ENCODE results near the gene SLC2A5. TPM values are rescaled to one million over a fixed set of nuclear protein-coding genes. Genes with fewer than 3 reads are reported as not detected.

Gene SLC2A5
- total RNA-seq, 2 experiments from 2014 or later = 0.25 TPM; not detected in 1

DNA sequence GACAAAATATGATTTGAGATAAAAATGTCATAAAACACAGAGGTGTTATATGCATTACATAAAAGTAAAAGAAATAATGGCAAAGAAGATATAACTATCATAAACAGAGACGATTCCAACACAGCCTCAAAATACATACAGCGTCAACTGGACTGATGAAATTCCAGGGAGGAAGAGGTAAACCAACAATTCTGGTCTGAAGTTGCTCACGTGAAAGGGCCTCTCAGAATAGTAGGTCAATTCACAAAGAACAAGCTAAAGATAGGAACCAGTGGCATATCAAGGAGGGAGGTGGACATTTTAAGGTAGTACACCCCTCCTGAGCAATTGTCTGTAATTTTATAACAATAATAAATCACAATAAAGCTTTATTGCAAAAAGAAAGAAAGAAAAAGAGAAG is 18.6 kb downstream of the SLC2A5 start:
- CTCF ChIA-PET = interaction anchor here (1.2 kb wide), 1 partner anchor 134 kb away, joined by 3 read pairs; no protein-coding TSS in a partner anchor
- no peaks in the 10 kb centered on the region for H3K4me1 Mint-ChIP-seq

DNA sequence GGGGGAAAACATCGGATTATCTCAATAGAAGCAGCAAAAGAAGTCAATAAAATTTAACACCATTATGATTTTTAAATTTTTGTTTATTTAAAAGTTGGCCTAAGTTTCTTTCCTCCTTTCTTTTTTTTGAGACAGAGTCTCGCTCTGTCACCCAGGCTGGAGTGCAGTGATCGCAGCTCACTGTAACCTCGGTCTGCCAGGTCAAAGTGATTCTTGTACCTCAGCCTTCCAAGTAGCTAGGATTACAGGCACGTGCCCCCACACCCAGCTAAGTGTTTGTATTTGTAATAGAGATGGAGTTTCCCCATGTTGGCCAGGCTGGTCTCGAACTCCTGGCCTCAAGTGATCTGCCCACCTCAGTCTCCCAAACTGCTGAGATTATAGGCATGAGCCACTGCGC is 20.9 kb downstream of the SLC2A5 start:
- CTCF ChIA-PET = interaction anchor here (0.7 to 1.6 kb wide), 3 partner anchors 44 to 948 kb away, joined by 3 to 4 read pairs (median 4); no protein-coding TSS in a partner anchor
- Mint-ChIP-seq H3K36me3 (ENCODE audit: low read depth) (no peaks in the 10 kb centered on the region), H3K27ac (no peak overlapping the region), H3K27me3 (peaks cover 31% of the 10 kb centered on the region), H3K4me1 (no peaks in the 10 kb centered on the region), H3K4me3 (no peak overlapping the region), H3K9me3 (no peaks in the 10 kb centered on the region)
- no peak for DNase-seq
- POLR2A ChIA-PET = no interaction called here

More for the DNA sequence above, 18.6 kb downstream of the SLC2A5 start:
- H3K36me3 Mint-ChIP-seq (ENCODE audit: low read depth) = no peaks in the 10 kb centered on the region
- H3K27ac Mint-ChIP-seq = no peak overlapping the region
- H3K4me3 Mint-ChIP-seq = no peak overlapping the region
- DNase-seq = no peak
- POLR2A ChIA-PET = no interaction called here
- no peaks in the 10 kb centered on the region for H3K9me3 Mint-ChIP-seq
- H3K27me3 Mint-ChIP-seq = peaks cover 25% of the 10 kb centered on the region

DNA sequence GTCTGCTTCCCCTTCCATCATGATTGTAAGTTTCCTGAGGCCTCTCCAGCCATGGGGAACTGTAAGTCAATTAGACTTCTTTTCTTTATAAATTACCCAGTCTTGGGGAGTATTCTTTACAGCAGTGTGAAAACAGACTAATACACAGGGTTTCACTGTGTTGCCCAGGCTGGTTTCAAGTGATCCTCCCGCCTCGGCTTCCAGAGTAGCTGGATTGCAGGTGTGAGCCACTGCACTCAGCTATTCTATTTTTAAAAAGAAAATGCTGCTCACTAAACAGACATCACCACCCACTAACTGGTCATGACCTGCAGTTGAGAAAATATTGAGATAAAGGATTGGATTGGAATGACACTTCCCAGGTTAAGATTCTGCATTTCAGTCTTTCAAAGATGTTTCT is 22.4 kb downstream of the SLC2A5 start:
- ChIA-PET POLR2A (no interaction called here), CTCF (no interaction called here)
- Mint-ChIP-seq H3K9me3 (no peaks in the 10 kb centered on the region), H3K36me3 (ENCODE audit: low read depth) (no peaks in the 10 kb centered on the region), H3K27ac (no peak overlapping the region), H3K4me1 (no peaks in the 10 kb centered on the region), H3K4me3 (no peak overlapping the region), H3K27me3 (peaks cover 29% of the 10 kb centered on the region)
- no peak for DNase-seq

DNA sequence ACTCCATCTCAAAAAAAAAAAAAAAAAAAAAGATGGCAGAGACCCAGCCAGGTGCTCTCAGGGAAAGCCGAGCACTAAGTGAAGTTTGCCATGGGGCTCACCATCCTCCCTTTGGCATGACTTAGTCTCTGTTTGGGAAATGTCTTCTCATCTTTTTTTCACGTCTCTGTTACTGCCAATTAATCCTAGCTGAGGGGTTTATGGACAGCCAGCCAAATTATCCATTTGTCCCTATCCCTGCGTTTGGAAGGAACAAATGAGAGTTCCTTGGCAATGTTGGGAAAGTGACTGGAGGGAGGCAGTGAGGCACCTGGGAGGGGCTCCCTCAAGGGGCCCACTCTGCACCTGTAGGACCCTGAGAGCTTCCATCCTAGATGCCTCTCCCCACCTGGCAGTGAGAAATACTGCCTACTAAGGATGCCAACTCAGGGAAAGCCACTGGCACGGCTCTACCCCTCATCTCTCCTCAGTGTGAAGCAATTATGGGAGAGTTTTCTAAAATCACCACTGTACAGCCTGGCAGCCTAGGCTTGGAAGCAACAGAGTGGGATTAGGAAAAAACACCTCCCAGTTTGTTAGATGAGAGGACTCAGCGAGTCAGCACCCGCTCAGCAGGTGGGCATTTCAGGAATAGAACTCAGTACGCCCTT is 23.4 kb downstream of the SLC2A5 start:
- H3K27me3 Mint-ChIP-seq = peaks cover 25% of the 10 kb centered on the region
- no peaks in the 10 kb centered on the region for H3K36me3 Mint-ChIP-seq (ENCODE audit: low read depth)
- POLR2A ChIA-PET = no interaction called here
- CTCF ChIA-PET = no interaction called here
- no peaks in the 10 kb centered on the region for H3K9me3 Mint-ChIP-seq
- no peak overlapping the region for H3K27ac Mint-ChIP-seq
- H3K4me1 Mint-ChIP-seq = no peaks in the 10 kb centered on the region
- DNase-seq = no peak
- no peak overlapping the region for H3K4me3 Mint-ChIP-seq

DNA sequence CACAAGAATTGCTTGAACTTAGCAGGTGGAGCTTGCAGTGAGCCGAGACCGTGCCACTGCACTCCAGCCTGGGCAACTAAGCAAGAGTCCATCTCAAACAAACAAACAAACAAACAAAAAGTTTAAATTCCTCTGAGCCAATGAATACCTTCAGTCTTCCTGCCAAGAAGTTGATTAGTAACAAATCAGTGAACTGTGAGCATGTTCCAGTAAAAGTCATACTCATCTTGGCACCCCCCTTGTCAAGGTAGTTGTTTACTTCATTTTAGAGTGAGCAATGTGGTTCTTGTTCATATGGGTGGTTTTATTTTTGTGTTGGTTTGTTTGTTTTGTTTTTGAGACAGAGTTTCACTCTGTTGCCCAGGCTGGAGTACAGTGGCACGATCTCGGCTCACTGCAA is 25.2 kb downstream of the SLC2A5 start:
- H3K27me3 Mint-ChIP-seq = peaks cover 19% of the 10 kb centered on the region
- H3K27ac Mint-ChIP-seq = no peak overlapping the region
- H3K4me3 Mint-ChIP-seq = no peak overlapping the region
- H3K9me3 Mint-ChIP-seq = no peaks in the 10 kb centered on the region
- CTCF ChIA-PET = interaction anchor here (0.9 kb wide), 1 partner anchor 195 kb away, joined by 3 read pairs; no protein-coding TSS in a partner anchor
- no peak for DNase-seq
- POLR2A ChIA-PET = no interaction called here
- H3K4me1 Mint-ChIP-seq = no peaks in the 10 kb centered on the region
- H3K36me3 Mint-ChIP-seq (ENCODE audit: low read depth) = no peaks in the 10 kb centered on the region

DNA sequence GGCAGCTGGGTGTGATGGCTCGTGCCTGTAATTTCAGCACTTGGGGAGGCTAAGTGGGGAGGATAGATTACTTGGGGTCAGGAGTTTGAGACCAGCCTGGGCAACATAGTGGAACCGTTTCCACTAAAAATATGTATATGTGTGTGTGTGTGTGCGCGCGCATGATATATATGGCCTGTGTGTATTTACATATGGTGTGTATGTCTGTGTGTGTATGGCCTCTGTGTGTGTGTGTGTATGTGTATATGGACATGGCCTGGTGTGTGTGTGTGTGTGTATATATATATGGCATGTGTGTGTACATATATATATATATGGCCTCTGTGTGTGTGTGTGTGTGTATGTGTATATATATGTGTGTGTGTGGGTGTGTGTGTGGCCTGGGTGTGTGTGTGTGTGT is 27.2 kb downstream of the SLC2A5 start:
- Mint-ChIP-seq H3K36me3 (ENCODE audit: low read depth) (no peaks in the 10 kb centered on the region), H3K27me3 (peaks cover 10% of the 10 kb centered on the region), H3K27ac (no peak overlapping the region), H3K9me3 (no peaks in the 10 kb centered on the region), H3K4me3 (no peak overlapping the region), H3K4me1 (no peaks in the 10 kb centered on the region)
- no peak for DNase-seq
- ChIA-PET CTCF (no interaction called here), POLR2A (no interaction called here)

DNA sequence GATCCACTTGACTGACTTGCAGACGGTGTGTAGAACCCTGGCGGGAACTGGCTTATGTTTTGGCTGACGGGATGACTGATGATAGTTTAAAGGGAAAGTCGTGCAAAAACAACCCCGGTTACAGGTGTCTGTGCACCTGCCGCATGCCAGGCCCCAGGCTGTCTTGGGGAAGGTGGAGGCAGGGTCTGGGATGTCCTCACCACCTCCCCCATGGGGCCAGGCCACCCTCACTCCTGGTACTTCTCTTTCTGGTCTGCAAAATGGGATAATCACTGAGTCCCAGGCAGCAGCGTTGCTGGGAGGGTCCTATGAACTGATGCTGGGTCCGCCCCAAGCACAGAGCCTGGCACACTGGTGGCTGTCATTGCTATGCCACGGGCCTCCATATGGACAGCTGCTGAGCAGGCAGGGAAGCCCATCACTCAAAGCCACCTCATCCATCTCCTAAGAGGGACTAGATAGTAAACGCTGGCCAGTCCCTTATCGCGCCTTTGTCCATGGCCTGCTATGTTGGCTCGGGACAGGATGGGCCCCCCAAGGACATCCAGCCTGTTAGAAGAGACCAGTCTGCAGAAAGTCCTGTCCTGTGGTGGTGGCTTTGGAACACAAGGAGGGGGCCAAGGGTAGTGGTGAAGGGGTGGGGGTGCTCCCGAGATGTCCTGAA is 28.2 kb downstream of the SLC2A5 start:
- H3K36me3 Mint-ChIP-seq (ENCODE audit: low read depth) = no peaks in the 10 kb centered on the region
- no peak for DNase-seq
- H3K4me3 Mint-ChIP-seq = no peak overlapping the region
- no peaks in the 10 kb centered on the region for H3K4me1 Mint-ChIP-seq
- peaks cover 2% of the 10 kb centered on the region for H3K9me3 Mint-ChIP-seq
- peaks cover 6% of the 10 kb centered on the region for H3K27me3 Mint-ChIP-seq
- ChIA-PET CTCF (no interaction called here), POLR2A (no interaction called here)
- no peak overlapping the region for H3K27ac Mint-ChIP-seq

DNA sequence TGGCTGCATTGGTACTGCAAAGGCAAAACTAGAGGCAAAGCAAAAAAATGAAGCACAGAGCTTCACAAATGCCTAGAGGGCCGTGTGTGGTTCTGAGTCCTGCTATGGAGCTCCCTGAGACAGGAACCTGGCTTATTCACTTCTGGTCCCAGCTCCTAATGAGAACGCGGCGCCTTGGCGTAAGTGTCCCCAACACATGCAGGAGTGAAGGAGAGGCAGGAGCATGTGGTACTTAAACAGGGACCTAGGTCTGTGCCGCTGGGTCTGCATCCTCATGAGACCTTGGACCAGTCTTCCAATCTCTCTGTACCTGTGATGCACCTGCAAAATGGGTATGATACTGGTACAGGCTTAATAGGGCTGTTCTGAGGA is 28.8 kb downstream of the SLC2A5 start:
- no peak overlapping the region for H3K27ac Mint-ChIP-seq
- H3K4me3 Mint-ChIP-seq = no peak overlapping the region
- POLR2A ChIA-PET = no interaction called here
- H3K4me1 Mint-ChIP-seq = no peaks in the 10 kb centered on the region
- peaks cover 5% of the 10 kb centered on the region for H3K9me3 Mint-ChIP-seq
- peaks cover under 1% of the 10 kb centered on the region for H3K36me3 Mint-ChIP-seq (ENCODE audit: low read depth)
- peaks cover 6% of the 10 kb centered on the region for H3K27me3 Mint-ChIP-seq
- CTCF ChIA-PET = no interaction called here
- no peak for DNase-seq

DNA sequence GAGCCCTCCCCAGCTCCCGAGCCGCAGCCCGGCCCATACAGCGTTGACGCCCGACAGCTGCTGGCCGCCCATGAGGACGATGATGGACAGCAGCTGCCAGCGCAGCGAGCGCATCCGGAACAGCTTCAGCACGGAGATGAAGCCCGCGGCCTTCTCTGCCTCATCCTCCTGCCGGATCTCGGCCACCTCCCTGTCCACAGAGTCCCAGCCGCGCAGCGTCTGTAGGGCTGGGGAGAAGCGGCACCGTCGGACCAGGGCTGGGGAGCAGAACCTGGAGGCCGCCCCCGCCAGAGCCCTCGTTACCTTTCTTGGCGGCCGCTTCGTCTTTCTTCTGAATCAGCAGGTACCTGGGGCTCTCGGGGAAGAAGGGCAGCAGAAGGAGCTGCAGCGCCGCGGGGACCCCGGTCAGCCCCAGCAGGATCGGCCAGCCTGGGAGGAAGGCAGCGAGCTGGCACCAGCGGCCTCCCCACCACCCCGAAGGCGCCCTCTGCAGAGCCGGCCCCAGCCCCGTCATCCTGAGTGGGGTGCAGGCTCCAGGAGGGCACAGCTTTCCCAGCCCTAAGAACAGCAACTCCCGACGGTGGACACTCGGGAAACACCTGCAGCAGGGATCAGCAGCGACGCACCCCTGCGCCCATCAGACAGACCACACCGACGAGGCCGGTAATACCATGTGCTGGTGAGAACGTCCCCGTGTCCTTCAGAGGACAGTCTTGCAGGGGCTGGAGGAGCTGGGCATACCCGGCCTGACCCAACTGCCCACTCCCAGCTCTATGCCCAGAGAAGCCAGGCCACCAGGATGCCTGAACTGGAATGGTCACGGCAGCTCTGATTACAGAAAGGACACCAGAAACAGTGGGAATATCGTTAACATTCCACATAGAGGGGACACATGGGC is 29.4 kb downstream of the SLC2A5 start:
- Mint-ChIP-seq H3K27ac (no peak overlapping the region), H3K36me3 (ENCODE audit: low read depth) (peaks cover 5% of the 10 kb centered on the region), H3K4me1 (no peaks in the 10 kb centered on the region), H3K4me3 (no peak overlapping the region), H3K9me3 (peaks cover 11% of the 10 kb centered on the region), H3K27me3 (peaks cover 11% of the 10 kb centered on the region)
- DNase-seq = no peak
- POLR2A ChIA-PET = no interaction called here
- CTCF ChIA-PET = no interaction called here

DNA sequence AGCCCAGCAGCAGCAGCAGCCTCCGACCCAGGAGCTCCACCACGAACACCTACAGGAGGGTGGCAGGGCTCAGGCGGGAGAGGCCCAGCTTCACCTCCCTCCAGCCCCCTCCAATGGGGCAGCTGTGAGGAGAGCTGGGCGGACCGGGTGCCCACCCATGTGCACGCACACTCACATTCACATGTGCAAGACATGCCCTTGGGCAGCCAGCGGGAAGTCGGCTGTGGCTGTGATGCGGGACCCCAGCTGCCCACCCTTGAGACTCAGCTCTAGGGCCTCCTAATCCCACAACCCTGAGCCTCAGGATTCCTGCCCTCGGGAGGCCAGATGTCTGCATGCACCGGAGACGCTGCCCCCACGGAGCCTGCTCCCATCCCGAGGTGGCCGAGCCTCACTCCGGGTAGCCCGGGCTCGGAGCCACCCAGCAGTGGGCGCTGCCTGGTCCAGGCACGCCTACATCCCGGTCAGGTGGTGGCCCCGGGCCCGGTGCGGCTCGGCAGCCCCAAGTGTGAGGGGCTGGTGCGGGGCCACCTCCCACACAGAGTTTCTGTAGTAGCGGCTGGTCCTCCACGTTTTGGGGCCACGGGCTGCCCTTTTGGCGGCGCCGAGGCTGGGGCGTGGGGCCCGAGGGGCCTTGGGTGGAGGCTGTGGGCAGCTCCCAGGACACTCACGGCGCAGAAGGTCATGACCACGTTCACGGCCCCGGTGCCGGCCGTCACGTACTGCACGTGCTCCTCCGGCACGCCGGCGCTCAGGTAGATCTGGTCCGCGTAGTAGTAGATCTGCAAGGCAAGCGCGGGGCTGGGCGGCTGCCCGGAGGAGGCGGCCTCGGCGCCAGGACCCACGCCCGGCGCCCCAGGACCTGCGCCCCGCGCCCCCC is 30.3 kb downstream of the SLC2A5 start:
- Mint-ChIP-seq H3K9me3 (peaks cover 20% of the 10 kb centered on the region), H3K4me1 (no peaks in the 10 kb centered on the region), H3K27me3 (peaks cover 7% of the 10 kb centered on the region), H3K27ac (no peak overlapping the region), H3K36me3 (ENCODE audit: low read depth) (peaks cover 8% of the 10 kb centered on the region), H3K4me3 (no peak overlapping the region)
- CTCF ChIA-PET = interaction anchor here (1.0 kb wide), 1 partner anchor 103 kb away, joined by 3 read pairs; no protein-coding TSS in a partner anchor
- DNase-seq = no peak
- POLR2A ChIA-PET = no interaction called here

DNA sequence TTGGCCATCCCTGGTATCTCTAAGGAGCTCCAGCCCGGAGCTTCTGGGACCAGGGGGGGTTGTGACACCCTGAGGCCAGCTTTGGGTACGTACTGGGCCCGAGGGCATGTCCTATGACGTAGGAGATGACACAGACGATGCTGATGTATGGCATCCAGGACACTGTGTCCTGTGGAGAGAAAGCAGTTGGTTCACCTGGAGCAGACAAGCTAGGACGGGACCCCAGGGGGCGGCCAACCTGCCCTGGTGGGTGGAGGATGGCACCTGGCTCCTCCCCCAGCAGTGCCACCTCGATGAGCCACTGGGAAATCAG is 31.1 kb downstream of the SLC2A5 start:
- peaks cover 8% of the 10 kb centered on the region for H3K36me3 Mint-ChIP-seq (ENCODE audit: low read depth)
- ChIA-PET CTCF (interaction anchor here (1.0 kb wide), 1 partner anchor 104 kb away, joined by 3 read pairs; no protein-coding TSS in a partner anchor), POLR2A (no interaction called here)
- DNase-seq = no peak
- H3K27me3 Mint-ChIP-seq = peaks cover 11% of the 10 kb centered on the region
- no peak overlapping the region for H3K27ac Mint-ChIP-seq
- H3K4me1 Mint-ChIP-seq = no peaks in the 10 kb centered on the region
- peaks cover 22% of the 10 kb centered on the region for H3K9me3 Mint-ChIP-seq
- H3K4me3 Mint-ChIP-seq = no peak overlapping the region

DNA sequence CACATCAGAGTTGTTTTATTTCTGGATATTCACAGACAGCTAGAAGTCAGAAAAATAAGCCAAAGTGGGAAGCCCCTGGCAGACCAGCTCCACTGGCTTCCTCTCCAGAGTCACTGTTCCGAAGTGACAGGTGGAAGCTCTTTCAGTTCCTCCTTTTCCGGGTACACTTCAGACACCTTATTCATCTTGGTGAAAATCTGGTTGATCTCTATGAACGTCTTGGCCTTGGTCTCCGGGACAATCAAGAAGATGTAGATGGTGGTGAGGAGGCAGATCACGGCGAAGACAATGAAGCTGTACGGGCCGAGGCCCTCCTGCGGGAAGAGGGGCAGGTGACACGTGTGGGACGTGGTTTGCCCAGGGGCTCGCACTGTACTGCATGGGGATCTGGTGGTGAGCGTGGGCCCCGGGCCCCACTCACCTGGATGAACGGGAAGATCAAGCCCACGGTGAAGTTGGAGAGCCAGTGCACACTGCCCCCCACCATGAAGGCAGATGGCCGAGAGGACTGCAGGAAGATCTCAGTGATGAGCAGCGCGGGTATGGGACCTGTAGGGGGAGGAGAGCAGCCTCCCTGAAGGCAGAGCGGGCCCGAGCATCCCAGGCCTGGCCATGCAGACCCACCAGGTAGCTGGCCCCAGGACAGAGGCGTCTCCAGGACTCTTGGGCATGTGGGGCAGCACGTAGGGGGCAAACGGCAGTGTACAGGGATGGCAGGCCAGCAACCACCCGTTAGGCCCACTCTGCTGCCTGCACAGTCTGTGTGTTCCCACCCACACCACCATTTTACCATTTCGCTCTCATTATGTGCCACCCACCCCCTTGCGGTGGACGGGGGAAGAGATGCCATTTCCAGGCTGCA is 31.7 kb downstream of the SLC2A5 start:
- no peak overlapping the region for H3K4me3 Mint-ChIP-seq
- POLR2A ChIA-PET = no interaction called here

More for the DNA sequence above, 31.7 kb downstream of the SLC2A5 start:
- Mint-ChIP-seq H3K27ac (no peak overlapping the region), H3K27me3 (peaks cover 11% of the 10 kb centered on the region), H3K36me3 (ENCODE audit: low read depth) (peaks cover 8% of the 10 kb centered on the region), H3K4me1 (no peaks in the 10 kb centered on the region), H3K9me3 (peaks cover 24% of the 10 kb centered on the region)
- no peak for DNase-seq
- CTCF ChIA-PET = interaction anchor here (1.0 kb wide), 1 partner anchor 104 kb away, joined by 3 read pairs; no protein-coding TSS in a partner anchor
